HCT116 (cell line): Measurements from ENCODE around the gene KMT2E. TPM values are rescaled to one million over a fixed set of nuclear protein-coding genes. Genes with fewer than 3 reads are reported as not detected.
A peak's percentile ranks its signal among the peaks of the same experiment; 100 is the strongest.

Source experiments
- ATAC-seq: fragments of 200-7000 bp; cut with Tn5 transposase; 2 replicates; pipeline ENCODE4 v1.9.1; 2020; ENCODE audit warnings: mild to moderate bottlenecking, moderate library complexity
- BruUV-seq: library from RNA; stranded (reverse); fragments of 400-500 nt; replicated peaks from 2 replicates; lab custom pipeline; 2021; lab: Mats Ljungman, UMichigan
- CTCF ChIA-PET: fragments of 300-600 bp; sonication (Branson Sonifier 250); formaldehyde crosslinking; loops from one replicate; lab custom pipeline; 2021; ENCODE audit warnings: antibody characterized with exemption; lab: Charles Lee
- POLR2A ChIA-PET: fragments of 300-600, 350-600 bp; sonication (Branson Sonifier 250); formaldehyde crosslinking; loops from one replicate; lab custom pipeline; 2021; ENCODE audit warnings: antibody characterized with exemption; lab: Charles Lee
- RAD21 ChIA-PET, 2 experiments: fragments of 300-600 bp; sonication (Branson Sonifier 250); formaldehyde crosslinking; loops; one replicate each; lab custom pipeline; 2023; ENCODE audit warnings: low total read pairs in 2 of 2; ENCODE audit not compliant: uncharacterized antibody in 2 of 2, unreplicated experiment in 2 of 2, low non-redundant PET in 1 of 2; lab: Charles Lee
- DNase-seq: peaks from one replicate; pipeline ENCODE4 v3.0.0-alpha.2; 2010; ENCODE audit warnings: low read depth, low spot score
- H2AFZ ChIP-seq: fragments of 200-600 bp; shearing (Covaris generic), sonication (generic); 2 replicates; pipeline ENCODE4 v1.6.1; 2017; ENCODE audit warnings: low read depth, mixed run types, mixed read lengths, antibody characterized with exemption, low read length; ENCODE audit not compliant: poor library complexity, severe bottlenecking
- H3K27ac ChIP-seq: 2 replicates; pipeline ENCODE4 v1.5.1; 2012; ENCODE audit warnings: low read depth, low read length
- H3K27me3 ChIP-seq: fragments of 200-600 bp; sonication (generic); 2 replicates; pipeline ENCODE4 v1.6.1; 2016; ENCODE audit warnings: mixed run types, low read length, mixed read lengths; ENCODE audit not compliant: insufficient read depth
- H3K36me3 ChIP-seq, 2 experiments: fragments of 200-500 bp in 1 of 2; fragments of 200-600 bp in 1 of 2; sonication (Bioruptor generic) in 1 of 2; sonication (generic) in 1 of 2; 2 replicates each; pipeline versions ENCODE4 v1.5.1 to v1.6.1; 2014 to 2016; ENCODE audit warnings: low read length in 2 of 2, inconsistent platforms in 1 of 2, mixed read lengths in 1 of 2, mixed run types in 1 of 2; ENCODE audit not compliant: insufficient read depth in 2 of 2, control insufficient read depth in 1 of 2
- H3K4me1 ChIP-seq, 2 experiments: fragments of 200-600 bp in 1 of 2; sonication (generic) in 1 of 2; 2 replicates each; pipeline versions ENCODE4 v1.5.1 to v1.6.1; 2012 to 2017; ENCODE audit warnings: low read length in 2 of 2, inconsistent platforms in 1 of 2, mild to moderate bottlenecking in 1 of 2, mixed read lengths in 1 of 2, mixed run types in 1 of 2, moderate library complexity in 1 of 2; ENCODE audit not compliant: insufficient read depth in 2 of 2, control insufficient read depth in 1 of 2
- H3K4me2 ChIP-seq: fragments of 200-600 bp; sonication (generic); 2 replicates; pipeline ENCODE4 v1.6.1; 2017; ENCODE audit warnings: mixed run types, low read length, mixed read lengths
- H3K4me3 ChIP-seq, 2 experiments: fragments of 200-600 bp in 1 of 2; sonication (generic) in 1 of 2; replicated peaks in 1 of 2; 2 replicates each; pipeline ENCODE4 v1.5.1; 2011 to 2016; ENCODE audit warnings: low read length in 2 of 2, control low read depth in 1 of 2, low read depth in 1 of 2, mild to moderate bottlenecking in 1 of 2, mixed read lengths in 1 of 2, mixed run types in 1 of 2
- H3K79me2 ChIP-seq: fragments of 200-600 bp; sonication (generic); 2 replicates; pipeline ENCODE4 v1.6.1; 2017; ENCODE audit warnings: mild to moderate bottlenecking, mixed run types, low read length, moderate library complexity, mixed read lengths; ENCODE audit not compliant: insufficient read depth
- H3K9ac ChIP-seq: fragments of 200-600 bp; sonication (generic); 2 replicates; pipeline ENCODE4 v1.6.1; 2016; ENCODE audit warnings: low read length, mixed read lengths
- H3K9me2 ChIP-seq: fragments of 200-600 bp; sonication (generic), shearing (Covaris generic); 2 replicates; pipeline ENCODE4 v1.6.1; 2017; ENCODE audit warnings: mixed run types, mild to moderate bottlenecking, moderate library complexity; ENCODE audit not compliant: insufficient read depth
- H3K9me3 ChIP-seq, 2 experiments: fragments of 200-500 bp in 1 of 2; fragments of 200-600 bp in 1 of 2; sonication (Bioruptor generic) in 1 of 2; sonication (generic) in 1 of 2; 2 replicates each; pipeline ENCODE4 v1.6.1; 2014 to 2017; ENCODE audit warnings: low read length in 2 of 2, mixed read lengths in 2 of 2, inconsistent platforms in 1 of 2, low read depth in 1 of 2, mild to moderate bottlenecking in 1 of 2, mixed run types in 1 of 2, moderate library complexity in 1 of 2; ENCODE audit not compliant: control insufficient read depth in 1 of 2, insufficient read depth in 1 of 2
- H4K20me1 ChIP-seq: fragments of 200-600 bp; sonication (generic), shearing (Covaris generic); 2 replicates; pipeline ENCODE4 v1.6.1; 2017; ENCODE audit warnings: mixed run types, mild to moderate bottlenecking, moderate library complexity; ENCODE audit not compliant: insufficient read depth
- CBX3 ChIP-seq: IDR thresholded peaks from 2 replicates; pipeline ENCODE4 v1.6.1; 2012; ENCODE audit warnings: low read depth
- CEBPB ChIP-seq: IDR thresholded peaks from 2 replicates; pipeline ENCODE4 v1.6.1; 2012; ENCODE audit warnings: low read depth
- ELF1 ChIP-seq: IDR thresholded peaks from 2 replicates; pipeline ENCODE4 v1.6.1; 2012; ENCODE audit warnings: low read depth, borderline replicate concordance
- FOSL1 ChIP-seq: IDR thresholded peaks from 2 replicates; pipeline ENCODE4 v1.6.1; 2012; ENCODE audit warnings: low read depth
- JUND ChIP-seq: IDR thresholded peaks from 2 replicates; pipeline ENCODE4 v1.6.1; 2012
- RAD21 ChIP-seq: IDR thresholded peaks from 2 replicates; pipeline ENCODE4 v1.6.1; 2012; ENCODE audit warnings: low read depth, mild to moderate bottlenecking
- SIN3A ChIP-seq: IDR thresholded peaks from 2 replicates; pipeline ENCODE4 v1.6.1; 2012; ENCODE audit warnings: low read depth
- SP1 ChIP-seq: IDR thresholded peaks from 2 replicates; pipeline ENCODE4 v1.6.1; 2012; ENCODE audit warnings: low read depth
- intact Hi-C: fragments of 100-400 bp; cut with micrococcal nuclease; formaldehyde crosslinking; loops from 2 replicates; pipeline ENCODE4 v1.10.0; 2022
- total RNA-seq: library from RNA; stranded (reverse); gene quantifications from one replicate; pipeline ENCODE4 v1.2.1, GENCODE V29; 2021; ENCODE audit not compliant: unreplicated experiment
- TF ChIP-seq, protein P1 (sequence below), 3 experiments: fragments of 200-600 bp in 1 of 3; sonication (generic) in 1 of 3; IDR thresholded peaks in 2 of 3; conservative IDR thresholded peaks in 1 of 3; 2 replicates each; pipeline ENCODE4 v1.5.1; 2012 to 2017; ENCODE audit warnings: low read depth in 2 of 3, low read length in 2 of 3, antibody characterized with exemption in 1 of 3, borderline replicate concordance in 1 of 3, control low read depth in 1 of 3, mild to moderate bottlenecking in 1 of 3, mixed read lengths in 1 of 3, mixed run types in 1 of 3, moderate library complexity in 1 of 3; ENCODE audit not compliant: insufficient read depth in 1 of 3
- TF ChIP-seq, protein P2 (sequence below): IDR thresholded peaks from 2 replicates; pipeline ENCODE4 v1.6.1; 2012
- TF ChIP-seq, protein P3 (sequence below): IDR thresholded peaks from 2 replicates; pipeline ENCODE4 v1.6.1; 2012

KMT2E gene
- total RNA-seq, 1 experiment from 2014 or later = 39.8 TPM

DNA sequence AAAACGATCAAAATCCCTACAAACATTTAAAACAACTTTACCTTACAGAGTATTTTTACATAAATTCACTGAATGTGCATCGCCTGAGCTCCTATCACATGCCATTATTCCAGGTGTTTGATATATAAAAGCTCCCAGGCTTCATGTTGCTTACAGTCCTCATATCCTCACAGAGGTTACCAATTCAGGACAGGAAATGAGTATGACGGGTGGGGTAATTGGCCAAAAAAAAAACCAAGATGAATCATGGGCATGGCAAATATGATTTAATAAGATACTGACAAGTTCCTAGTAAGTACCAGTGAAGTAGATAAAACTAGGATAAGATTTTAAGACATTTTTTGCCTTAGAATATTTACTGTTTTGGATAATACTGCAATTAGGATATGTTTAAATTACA, 135.8 kb downstream of the KMT2E start:
- H3K4me1 ChIP-seq = peaks cover 0 to 14% of the 10 kb centered on the region in 2 experiments; a peak in 2 of 4 replicates
- no peak for TF ChIP-seq SIN3A
- no peak for TF ChIP-seq RAD21
- TF ChIP-seq, protein P1, sequence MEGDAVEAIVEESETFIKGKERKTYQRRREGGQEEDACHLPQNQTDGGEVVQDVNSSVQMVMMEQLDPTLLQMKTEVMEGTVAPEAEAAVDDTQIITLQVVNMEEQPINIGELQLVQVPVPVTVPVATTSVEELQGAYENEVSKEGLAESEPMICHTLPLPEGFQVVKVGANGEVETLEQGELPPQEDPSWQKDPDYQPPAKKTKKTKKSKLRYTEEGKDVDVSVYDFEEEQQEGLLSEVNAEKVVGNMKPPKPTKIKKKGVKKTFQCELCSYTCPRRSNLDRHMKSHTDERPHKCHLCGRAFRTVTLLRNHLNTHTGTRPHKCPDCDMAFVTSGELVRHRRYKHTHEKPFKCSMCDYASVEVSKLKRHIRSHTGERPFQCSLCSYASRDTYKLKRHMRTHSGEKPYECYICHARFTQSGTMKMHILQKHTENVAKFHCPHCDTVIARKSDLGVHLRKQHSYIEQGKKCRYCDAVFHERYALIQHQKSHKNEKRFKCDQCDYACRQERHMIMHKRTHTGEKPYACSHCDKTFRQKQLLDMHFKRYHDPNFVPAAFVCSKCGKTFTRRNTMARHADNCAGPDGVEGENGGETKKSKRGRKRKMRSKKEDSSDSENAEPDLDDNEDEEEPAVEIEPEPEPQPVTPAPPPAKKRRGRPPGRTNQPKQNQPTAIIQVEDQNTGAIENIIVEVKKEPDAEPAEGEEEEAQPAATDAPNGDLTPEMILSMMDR (IDR thresholded peaks at IDR 0.05 in 2 of 3, conservative IDR thresholded peaks at IDR 0.05 in 1 of 3; ENCODE audit: borderline replicate concordance in 1 of 3, insufficient read depth in 1 of 3, low read depth in 2 of 3, low read length in 2 of 3) = no peak
- TF ChIP-seq CBX3 = no peak
- TF ChIP-seq CEBPB = peak; percentile 11; the same call in 1 of the 2 replicates
- peak; percentile 67 for TF ChIP-seq FOSL1
- peak; percentile 48; the same call in 1 of the 2 replicates for TF ChIP-seq JUND
- peak; percentile 38; the same call in 1 of the 2 replicates for TF ChIP-seq SP1
- TF ChIP-seq ELF1 = no peak
- TF ChIP-seq, protein P2, sequence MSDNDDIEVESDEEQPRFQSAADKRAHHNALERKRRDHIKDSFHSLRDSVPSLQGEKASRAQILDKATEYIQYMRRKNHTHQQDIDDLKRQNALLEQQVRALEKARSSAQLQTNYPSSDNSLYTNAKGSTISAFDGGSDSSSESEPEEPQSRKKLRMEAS = no peak
- TF ChIP-seq, protein P3, sequence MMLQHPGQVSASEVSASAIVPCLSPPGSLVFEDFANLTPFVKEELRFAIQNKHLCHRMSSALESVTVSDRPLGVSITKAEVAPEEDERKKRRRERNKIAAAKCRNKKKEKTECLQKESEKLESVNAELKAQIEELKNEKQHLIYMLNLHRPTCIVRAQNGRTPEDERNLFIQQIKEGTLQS = no peak
- POLR2A ChIA-PET = no interaction called here
- no peaks in the 10 kb centered on the region for H3K9me2 ChIP-seq
- DNase-seq (peak; percentile 13), ATAC-seq (no peak)
- BruUV-seq = no TSS peak
- H3K9ac ChIP-seq = no peak overlapping the region
- H3K27me3 ChIP-seq = no peaks in the 10 kb centered on the region
- no peaks in the 10 kb centered on the region for H3K9me3 ChIP-seq
- no peaks in the 10 kb centered on the region for H3K36me3 ChIP-seq
- H2AFZ ChIP-seq = no peak overlapping the region
- H3K4me2 ChIP-seq = peak overlapping the region; percentile 45
- no peaks in the 10 kb centered on the region for H3K79me2 ChIP-seq
- intact Hi-C loops = no loop called here
- no peaks in the 10 kb centered on the region for H4K20me1 ChIP-seq
- RAD21 ChIA-PET = no interaction called here
- no peak overlapping the region for H3K4me3 ChIP-seq
- CTCF ChIA-PET = no interaction called here
- H3K27ac ChIP-seq = no peak overlapping the region
